Measurements from ENCODE around the gene APOC1.

DNA sequence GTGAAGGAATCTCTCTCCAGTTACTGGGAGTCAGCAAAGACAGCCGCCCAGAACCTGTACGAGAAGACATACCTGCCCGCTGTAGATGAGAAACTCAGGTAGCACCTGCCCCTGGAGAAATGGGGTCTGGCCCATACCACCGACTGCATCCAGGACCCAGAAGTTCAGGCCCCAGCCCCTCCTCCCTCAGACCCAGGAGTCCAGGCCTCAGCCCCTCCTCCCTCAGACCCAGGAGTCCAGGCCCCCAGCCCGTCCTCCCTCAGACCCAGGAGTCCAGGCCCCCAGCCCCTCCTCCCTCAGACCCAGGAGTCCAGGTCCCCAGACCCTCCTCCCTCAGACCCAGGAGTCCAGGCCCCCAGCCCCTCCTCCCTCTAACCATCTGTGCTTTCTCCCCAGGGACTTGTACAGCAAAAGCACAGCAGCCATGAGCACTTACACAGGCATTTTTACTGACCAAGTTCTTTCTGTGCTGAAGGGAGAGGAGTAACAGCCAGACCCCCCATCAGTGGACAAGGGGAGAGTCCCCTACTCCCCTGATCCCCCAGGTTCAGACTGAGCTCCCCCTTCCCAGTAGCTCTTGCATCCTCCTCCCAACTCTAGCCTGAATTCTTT, 34.5 kb downstream of the APOC1 start:
- TF ChIP-seq, protein P1, sequence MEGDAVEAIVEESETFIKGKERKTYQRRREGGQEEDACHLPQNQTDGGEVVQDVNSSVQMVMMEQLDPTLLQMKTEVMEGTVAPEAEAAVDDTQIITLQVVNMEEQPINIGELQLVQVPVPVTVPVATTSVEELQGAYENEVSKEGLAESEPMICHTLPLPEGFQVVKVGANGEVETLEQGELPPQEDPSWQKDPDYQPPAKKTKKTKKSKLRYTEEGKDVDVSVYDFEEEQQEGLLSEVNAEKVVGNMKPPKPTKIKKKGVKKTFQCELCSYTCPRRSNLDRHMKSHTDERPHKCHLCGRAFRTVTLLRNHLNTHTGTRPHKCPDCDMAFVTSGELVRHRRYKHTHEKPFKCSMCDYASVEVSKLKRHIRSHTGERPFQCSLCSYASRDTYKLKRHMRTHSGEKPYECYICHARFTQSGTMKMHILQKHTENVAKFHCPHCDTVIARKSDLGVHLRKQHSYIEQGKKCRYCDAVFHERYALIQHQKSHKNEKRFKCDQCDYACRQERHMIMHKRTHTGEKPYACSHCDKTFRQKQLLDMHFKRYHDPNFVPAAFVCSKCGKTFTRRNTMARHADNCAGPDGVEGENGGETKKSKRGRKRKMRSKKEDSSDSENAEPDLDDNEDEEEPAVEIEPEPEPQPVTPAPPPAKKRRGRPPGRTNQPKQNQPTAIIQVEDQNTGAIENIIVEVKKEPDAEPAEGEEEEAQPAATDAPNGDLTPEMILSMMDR (IDR thresholded peaks at IDR 0.05), result no peak
- no peak for TF ChIP-seq POLR2A (IDR thresholded peaks at IDR 0.05)

Data from body of pancreas (tissue), 4 donors.